BLaER1 (cell line): Measurements from ENCODE around the gene CEP70.
A peak's percentile ranks its signal among the peaks of the same experiment; 100 is the strongest.
"Not testable (repeated sequence)": the region's sequence is repeated elsewhere in the genome, so short reads cannot be mapped to it uniquely, and the experiment has no call there.

Experiments
- H3K27ac ChIP-seq: shearing (Covaris generic); formaldehyde crosslinking; 2 replicates; pipeline ENCODE4 v1.8.1; 2022
- H3K27me3 ChIP-seq: shearing (Covaris generic); formaldehyde crosslinking; 2 replicates; pipeline ENCODE4 v1.8.1; 2022
- H3K36me3 ChIP-seq: shearing (Covaris generic); formaldehyde crosslinking; 2 replicates; pipeline ENCODE4 v1.8.1; 2022
- H3K4me1 ChIP-seq: shearing (Covaris generic); formaldehyde crosslinking; 2 replicates; pipeline ENCODE4 v1.8.1; 2022
- H3K4me2 ChIP-seq: shearing (Covaris generic); formaldehyde crosslinking; 2 replicates; pipeline ENCODE4 v1.8.1; 2022
- H3K4me3 ChIP-seq: shearing (Covaris generic); formaldehyde crosslinking; 2 replicates; pipeline ENCODE4 v1.8.1; 2022
- H3K9ac ChIP-seq: shearing (Covaris generic); formaldehyde crosslinking; 2 replicates; pipeline ENCODE4 v1.8.1; 2022
- H3K9me3 ChIP-seq: shearing (Covaris generic); formaldehyde crosslinking; 2 replicates; pipeline ENCODE4 v1.8.1; 2022
- H4K20me1 ChIP-seq: shearing (Covaris generic); formaldehyde crosslinking; 2 replicates; pipeline ENCODE4 v1.8.1; 2022
- Cebpa-rat ChIP-seq: shearing (Covaris generic); IDR thresholded peaks from 2 replicates; pipeline ENCODE4 v1.8.1; 2022

CEP70 gene

DNA sequence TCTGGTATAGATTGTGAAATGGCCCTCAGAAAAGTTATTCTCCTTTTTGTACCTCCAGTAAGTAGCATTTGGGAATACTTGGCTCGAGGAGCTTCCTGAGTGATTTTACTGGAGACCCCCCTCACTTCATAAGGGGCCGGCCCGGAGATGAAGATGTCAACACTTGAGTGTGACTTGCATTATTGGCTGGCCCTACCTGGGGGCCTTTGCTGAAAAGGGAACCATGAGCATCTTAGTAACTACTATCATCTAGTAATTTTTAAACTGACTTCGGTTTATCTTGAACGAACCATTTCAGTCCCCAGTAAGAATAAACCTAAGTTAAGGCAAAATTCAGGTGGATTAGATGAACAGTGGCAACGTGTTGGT, 15.8 kb upstream of the CEP70 start:
- peaks cover 4% of the 10 kb centered on the region; the same call in 1 of the 2 replicates for H4K20me1 ChIP-seq
- peak overlapping the region; percentile 93 for H3K9ac ChIP-seq
- H3K4me3 ChIP-seq = peak overlapping the region; percentile 77
- no peaks in the 10 kb centered on the region for H3K27me3 ChIP-seq
- H3K36me3 ChIP-seq = peaks cover 33% of the 10 kb centered on the region
- H3K9me3 ChIP-seq = no peaks in the 10 kb centered on the region
- H3K27ac ChIP-seq = peak overlapping the region; percentile 94
- TF ChIP-seq Cebpa-rat = no peak
- H3K4me1 ChIP-seq = peaks cover 26% of the 10 kb centered on the region
- peak overlapping the region; percentile 70 for H3K4me2 ChIP-seq

DNA sequence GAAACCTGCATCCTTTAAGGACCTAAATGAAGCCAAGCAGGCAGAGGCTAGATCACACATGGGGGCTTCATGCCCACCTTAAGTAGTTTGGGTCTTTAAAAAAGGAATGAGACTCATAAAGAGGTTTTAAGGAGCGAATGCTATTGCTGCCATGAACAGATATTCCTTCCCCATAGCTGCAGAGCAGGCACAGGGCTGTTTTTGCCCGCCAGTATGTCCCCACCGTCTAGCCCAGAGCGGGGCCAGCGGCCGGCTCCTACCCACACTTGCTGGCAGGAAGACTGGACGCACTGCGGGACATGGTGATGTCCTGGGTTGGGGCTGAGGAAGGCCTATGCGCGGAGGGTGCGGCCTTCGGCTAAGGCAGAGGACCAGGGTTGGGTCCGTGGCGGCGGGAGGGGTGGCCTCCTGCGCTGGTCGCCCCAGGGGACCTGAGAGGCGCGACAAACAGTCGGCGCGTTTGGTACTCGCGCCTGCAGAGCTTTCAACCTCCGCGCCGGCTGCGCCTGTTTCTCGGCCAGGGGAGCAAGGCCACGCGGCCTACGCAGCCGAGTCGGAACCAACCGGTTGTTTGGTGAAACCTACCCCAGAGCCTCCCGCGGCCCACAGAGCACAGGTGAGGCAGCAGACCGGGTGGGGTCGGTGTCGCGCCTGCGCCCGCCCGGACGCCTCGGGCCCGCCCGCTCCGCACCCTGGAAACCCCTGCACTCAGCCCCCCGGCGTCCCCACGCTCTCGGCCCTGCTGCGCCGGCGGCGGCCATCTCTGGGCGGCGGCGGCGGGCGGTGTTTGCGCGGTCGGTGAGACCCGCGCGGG, 14.5 kb upstream of the CEP70 start, which contains the start of gene FAIM:
TSS of gene FAIM (plus strand) at position 450 of the 814 bp plus-strand sequence. CDS start 10,956 bp downstream, outside the sequence.
- peaks cover 2% of the 10 kb centered on the region; the same call in 1 of the 2 replicates for H3K9me3 ChIP-seq

GRCh38 chr3:138604106-138604595, 10.1 kb upstream of the CEP70 start:
- H3K27ac ChIP-seq, H3K4me2 ChIP-seq, H4K20me1 ChIP-seq, H3K36me3 ChIP-seq, H3K27me3 ChIP-seq, H3K4me3 ChIP-seq, H3K4me1 ChIP-seq, H3K9ac ChIP-seq: not testable (repeated sequence)
- peaks cover 20% of the 10 kb centered on the region for H3K9me3 ChIP-seq

More for the DNA sequence above, 14.5 kb upstream of the CEP70 start, which contains the start of gene FAIM:
- H3K27ac ChIP-seq = peak within 1 kb of the TSS; percentile 94
- TF ChIP-seq Cebpa-rat = no peak
- H3K4me1 ChIP-seq = peaks cover 26% of the 10 kb centered on the region
- H3K27me3 ChIP-seq = no peaks in the 10 kb centered on the region
- H3K4me2 ChIP-seq = peak within 1 kb of the TSS; percentile 70
- peak within 1 kb of the TSS; percentile 77 for H3K4me3 ChIP-seq
- H3K36me3 ChIP-seq = peaks cover 26% of the 10 kb centered on the region; the same call in 1 of the 2 replicates
- no peaks in the 10 kb centered on the region for H4K20me1 ChIP-seq
- peak within 1 kb of the TSS; percentile 93 for H3K9ac ChIP-seq

- not testable (repeated sequence) for H3K27me3 ChIP-seq, H3K4me3 ChIP-seq, H3K27ac ChIP-seq, H3K4me1 ChIP-seq, H3K4me2 ChIP-seq, H3K9ac ChIP-seq, H3K36me3 ChIP-seq, H4K20me1 ChIP-seq
- peaks cover 29% of the 10 kb centered on the region for H3K9me3 ChIP-seq
These were observed 7.6 kb upstream of the CEP70 start for GRCh38 chr3:138601661-138602060.

DNA sequence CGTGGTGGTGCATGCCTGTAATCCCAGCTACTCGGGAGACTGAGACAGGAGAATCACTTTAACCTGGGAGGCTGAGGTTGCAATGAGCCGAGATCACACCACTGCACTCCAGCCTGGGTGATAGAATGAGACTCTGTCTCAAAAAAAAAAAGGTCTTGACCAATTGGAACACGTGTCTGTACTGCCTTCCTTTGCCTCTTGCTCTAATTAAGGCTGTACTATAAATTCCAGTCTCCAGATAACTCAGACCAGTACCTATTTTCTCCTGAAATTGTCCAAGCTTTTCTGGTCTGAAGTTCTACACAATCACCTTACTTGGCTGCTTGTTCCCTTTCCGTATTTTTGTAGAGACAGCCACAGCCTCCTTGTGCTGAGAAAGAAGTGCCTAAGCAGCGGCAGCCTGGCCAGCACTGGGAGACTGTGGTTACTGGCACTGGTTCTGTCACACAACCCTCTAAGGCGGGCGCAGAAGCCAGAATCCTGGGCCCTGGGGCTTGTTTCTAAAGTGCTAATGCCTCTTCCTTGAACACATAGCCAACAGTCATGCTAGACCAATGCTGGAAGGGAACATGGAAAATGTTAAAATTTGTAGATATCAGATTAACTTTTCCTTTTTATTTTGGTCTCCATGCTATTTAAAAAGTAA, 6.2 kb upstream of the CEP70 start:
- H3K4me3 ChIP-seq = no peak overlapping the region
- 0 out of 2 replicates have a peak, but pooled peaks cover 5% of the 10 kb centered on the region for H3K36me3 ChIP-seq
- no peak overlapping the region for H3K4me2 ChIP-seq
- H3K27me3 ChIP-seq = no peaks in the 10 kb centered on the region
- H3K4me1 ChIP-seq = no peaks in the 10 kb centered on the region
- H3K9ac ChIP-seq = no peak overlapping the region
- no peak for TF ChIP-seq Cebpa-rat
- peaks cover 29% of the 10 kb centered on the region for H3K9me3 ChIP-seq
- no peak overlapping the region for H3K27ac ChIP-seq
- no peaks in the 10 kb centered on the region for H4K20me1 ChIP-seq

DNA sequence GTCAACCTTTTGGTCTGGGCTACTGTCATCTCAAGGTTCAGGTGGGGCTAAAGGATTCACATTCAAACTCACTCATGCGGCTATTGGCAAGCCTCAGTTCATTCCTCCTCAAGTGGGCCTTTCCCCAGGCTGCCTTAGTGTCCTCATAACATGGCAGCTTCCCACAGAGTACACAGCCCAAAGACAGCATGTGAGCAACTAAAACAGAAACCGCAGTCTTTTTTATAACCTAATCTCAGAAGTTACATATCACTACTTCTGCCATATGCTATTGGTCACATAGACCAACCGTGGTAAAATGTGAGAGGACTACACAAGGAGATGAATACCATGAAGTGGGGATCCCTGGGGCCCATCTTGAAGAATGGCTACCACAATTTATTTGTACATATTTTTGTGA, 4.5 kb upstream of the CEP70 start:
- H3K27me3 ChIP-seq = no peaks in the 10 kb centered on the region
- 0 out of 2 replicates have a peak, but pooled peaks cover 5% of the 10 kb centered on the region for H3K36me3 ChIP-seq
- H3K4me2 ChIP-seq = no peak overlapping the region
- no peak overlapping the region for H3K4me3 ChIP-seq
- H4K20me1 ChIP-seq = no peaks in the 10 kb centered on the region
- H3K9ac ChIP-seq = no peak overlapping the region
- H3K4me1 ChIP-seq = peaks cover 6% of the 10 kb centered on the region
- no peak overlapping the region for H3K27ac ChIP-seq
- H3K9me3 ChIP-seq = peaks cover 27% of the 10 kb centered on the region
- no peak for TF ChIP-seq Cebpa-rat

GRCh38 chr3:138597186-138597976, 3.3 kb upstream of the CEP70 start:
- not testable (repeated sequence) for H4K20me1 ChIP-seq, H3K27me3 ChIP-seq, H3K4me3 ChIP-seq, H3K9ac ChIP-seq, H3K36me3 ChIP-seq, H3K27ac ChIP-seq, H3K4me2 ChIP-seq
- peaks cover 18% of the 10 kb centered on the region for H3K4me1 ChIP-seq
- H3K9me3 ChIP-seq = peaks cover 15% of the 10 kb centered on the region

GRCh38 chr3:138594935-138595610, 1.0 kb upstream of the CEP70 start:
- Histone ChIP-seq H3K36me3 (peaks cover 6% of the 10 kb centered on the region), H3K27ac (no peak overlapping the region), H3K9ac (no peak overlapping the region), H3K4me1 (peaks cover 23% of the 10 kb centered on the region), H3K27me3 (no peaks in the 10 kb centered on the region), H3K4me2 (peak overlapping the region; percentile 96), H3K9me3 (peaks cover 9% of the 10 kb centered on the region; the same call in 1 of the 2 replicates), H4K20me1 (no peaks in the 10 kb centered on the region), H3K4me3 (peak overlapping the region; percentile 82)
- TF ChIP-seq Cebpa-rat = peak; percentile 71

DNA sequence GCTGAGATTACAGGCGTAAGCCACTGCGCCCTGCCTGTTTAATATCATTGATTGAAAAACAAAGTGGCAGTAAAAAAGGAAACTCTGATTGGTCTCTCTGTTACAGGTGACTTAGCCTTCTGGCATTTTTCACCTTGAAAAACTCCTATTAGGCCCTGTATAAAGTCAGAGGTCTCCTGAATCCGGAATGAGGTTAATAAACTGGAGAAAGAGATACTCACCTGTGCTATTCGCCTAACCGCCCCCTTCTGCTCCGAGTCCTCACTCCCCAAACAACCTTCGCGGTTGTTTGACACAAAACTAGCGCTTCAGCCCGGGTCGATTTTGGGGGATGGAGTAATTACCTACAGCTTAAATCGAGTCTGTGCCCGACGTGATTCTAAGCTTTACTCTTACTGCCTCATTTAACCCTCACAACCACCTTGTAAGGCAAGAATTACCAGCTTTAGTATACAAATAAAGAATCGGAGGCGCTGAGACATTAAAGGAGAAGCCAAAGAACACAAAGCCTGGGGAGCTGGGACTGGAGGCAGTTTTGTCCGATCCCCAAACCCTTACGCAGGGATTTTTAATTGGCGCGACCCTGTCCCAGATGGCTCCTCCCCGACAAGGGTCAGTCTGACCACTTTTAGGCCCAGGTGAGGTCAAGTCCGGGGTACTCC, 441 bp downstream of the CEP70 start:
- peaks cover 9% of the 10 kb centered on the region for H3K36me3 ChIP-seq
- no peaks in the 10 kb centered on the region for H3K27me3 ChIP-seq
- H3K4me1 ChIP-seq = peaks cover 23% of the 10 kb centered on the region
- H3K4me2 ChIP-seq = peak overlapping the region; percentile 96
- H4K20me1 ChIP-seq = no peaks in the 10 kb centered on the region
- H3K9ac ChIP-seq = peak overlapping the region; percentile 85
- TF ChIP-seq Cebpa-rat = no peak
- peak overlapping the region; percentile 82 for H3K4me3 ChIP-seq
- peak overlapping the region; percentile 83 for H3K27ac ChIP-seq
- peaks cover 4% of the 10 kb centered on the region; the same call in 1 of the 2 replicates for H3K9me3 ChIP-seq
